Lung (tissue), 12 donors: ENCODE results near the gene CIAO2B. TPM values are rescaled to one million over a fixed set of nuclear protein-coding genes. Genes with fewer than 3 reads are reported as not detected.
A peak's percentile ranks its signal among the peaks of the same experiment; 100 is the strongest.

Experiments
- ATAC-seq: fragments of 200-7000 bp; cut with Tn5 transposase; one replicate; pipeline ENCODE4 v1.9.1; 2020; ENCODE audit warnings: moderate number of reproducible peaks; ENCODE audit not compliant: insufficient read depth, low FRiP score
- DNase-seq, 3 donors: peaks; one replicate each; pipeline ENCODE4 v3.0.0-alpha.2; 2013 to 2017
- H3K27ac ChIP-seq, 2 donors: one replicate each; pipeline ENCODE4 v1.5.1; 2013; ENCODE audit warnings: mild to moderate bottlenecking in 2 of 2, moderate library complexity in 2 of 2, control low read depth in 1 of 2, inconsistent platforms in 1 of 2, low read depth in 1 of 2, low read length in 1 of 2
- H3K27me3 ChIP-seq, 3 donors: one replicate each; pipeline ENCODE4 v1.5.1; 2013; ENCODE audit warnings: low read length in 2 of 3; ENCODE audit not compliant: control insufficient read depth in 3 of 3, insufficient read depth in 3 of 3
- H3K36me3 ChIP-seq, 4 donors: one replicate each; pipeline ENCODE4 v1.5.1; 2013; ENCODE audit warnings: low read length in 4 of 4, mild to moderate bottlenecking in 1 of 4, moderate library complexity in 1 of 4; ENCODE audit not compliant: control insufficient read depth in 4 of 4, insufficient read depth in 4 of 4
- H3K4me1 ChIP-seq, 5 donors: one replicate each; pipeline ENCODE4 v1.5.1; 2013; ENCODE audit warnings: low read length in 5 of 5, mild to moderate bottlenecking in 2 of 5, moderate library complexity in 1 of 5; ENCODE audit not compliant: control insufficient read depth in 5 of 5, insufficient read depth in 5 of 5
- H3K4me3 ChIP-seq: one replicate; pipeline ENCODE4 v1.5.1; 2013; ENCODE audit warnings: mild to moderate bottlenecking, control low read depth, moderate library complexity
- H3K9ac ChIP-seq, 2 donors: one replicate each; pipeline ENCODE4 v1.5.1; 2013; ENCODE audit warnings: low read length in 2 of 2, control low read depth in 1 of 2; ENCODE audit not compliant: insufficient read depth in 1 of 2
- H3K9me3 ChIP-seq, 4 donors: one replicate each; pipeline ENCODE4 v1.5.1; 2013; ENCODE audit warnings: low read length in 3 of 4, mild to moderate bottlenecking in 1 of 4, moderate library complexity in 1 of 4; ENCODE audit not compliant: control insufficient read depth in 4 of 4, insufficient read depth in 3 of 4
- WGBS, 2 donors: extraction: QIAGEN DNeasy Blood & Tissue Kit; methylation state at CpG; one replicate each; pipeline ENCODE4 v1.1.7; 2013; 5-methylcytosine and 5-hydroxymethylcytosine counted together
- polyA plus RNA-seq, 2 donors: library from polyadenylated mRNA; stranded (reverse); fragments of 200-250 nt; gene quantifications; one replicate each; pipeline ENCODE4 v1.2.1, GENCODE V29; 2013
- total RNA-seq, 2 donors: library from RNA; depleted of rRNA in 1 of 2; stranded (reverse); fragments of >200 nt in 1 of 2; gene quantifications; one replicate each; pipeline ENCODE4 v1.2.1, GENCODE V29; 2014 to 2021
- TF ChIP-seq, protein P1 (sequence below): IDR thresholded peaks from 2 replicates; pipeline ENCODE4 v1.5.1; 2012; ENCODE audit warnings: mild to moderate bottlenecking; ENCODE audit errors: control extremely low read depth, extremely low read depth
- donor health status: control.
- donor health status: control.
- donor health status: Bipolar disorder and iron deficiency.
- donor health status: healthy.
- donor health status: DM: yes; HTN: yes; CAD: no.

The CIAO2B gene
- total and polyA plus RNA-seq, 4 donors = 48.8 to 257 (median 159) TPM

DNA sequence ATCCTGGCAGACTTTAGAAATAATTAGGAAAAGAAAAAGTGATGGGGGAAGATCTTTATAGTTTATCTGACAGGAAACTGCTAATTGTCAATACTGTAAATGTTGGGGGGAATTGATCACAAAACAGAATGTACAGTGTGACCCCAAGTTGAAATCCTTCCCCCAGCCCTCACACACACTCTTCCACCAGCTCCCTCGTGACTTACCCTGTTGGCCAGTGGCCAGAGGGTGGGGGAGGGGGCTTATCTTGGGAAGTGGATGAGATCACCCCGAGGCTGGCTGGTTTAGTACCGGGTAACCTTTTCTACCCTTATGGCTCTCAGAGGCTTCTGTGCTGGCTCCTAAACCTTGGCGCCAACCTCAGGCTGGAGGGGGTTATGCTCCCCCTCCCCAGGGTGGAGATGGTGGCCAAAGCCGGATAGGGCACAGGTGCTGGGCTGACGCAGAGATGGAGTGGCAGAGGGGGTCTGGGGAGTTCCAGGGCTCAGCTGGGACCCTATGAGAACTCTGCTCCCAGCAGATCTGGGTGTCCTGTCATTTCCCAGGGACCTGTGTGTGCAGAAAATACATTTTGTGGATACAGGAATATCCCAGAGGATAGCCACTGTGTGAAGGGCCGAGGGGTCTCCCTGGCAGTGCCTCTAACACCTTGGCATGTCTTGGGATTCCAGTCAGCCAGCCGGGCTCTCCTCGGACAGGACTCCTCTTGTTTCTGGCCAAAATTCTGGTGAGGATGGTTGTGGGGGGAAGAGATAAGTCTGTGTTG lies 34.1 kb downstream of the CIAO2B start:
- ATAC-seq = no peak
- peaks cover 0 to 57% (median 30%) of the 10 kb centered on the region in 5 donors for H3K4me1 ChIP-seq
- 33 to 44% methylated on average over 9 of the region's 9 CpGs for whole genome bisulfite sequencing, 2 donors
- peak; percentile 92 to 95 (median 94) for DNase-seq
- H3K36me3 ChIP-seq = no peaks in the 10 kb centered on the region
- H3K27ac ChIP-seq = peak overlapping the region; percentile 88 to 89
- no peaks in the 10 kb centered on the region for H3K9me3 ChIP-seq
- H3K9ac ChIP-seq = peak overlapping the region in 1 of 2 donors; percentile 67
- no peaks in the 10 kb centered on the region for H3K27me3 ChIP-seq
- TF ChIP-seq, protein P1, sequence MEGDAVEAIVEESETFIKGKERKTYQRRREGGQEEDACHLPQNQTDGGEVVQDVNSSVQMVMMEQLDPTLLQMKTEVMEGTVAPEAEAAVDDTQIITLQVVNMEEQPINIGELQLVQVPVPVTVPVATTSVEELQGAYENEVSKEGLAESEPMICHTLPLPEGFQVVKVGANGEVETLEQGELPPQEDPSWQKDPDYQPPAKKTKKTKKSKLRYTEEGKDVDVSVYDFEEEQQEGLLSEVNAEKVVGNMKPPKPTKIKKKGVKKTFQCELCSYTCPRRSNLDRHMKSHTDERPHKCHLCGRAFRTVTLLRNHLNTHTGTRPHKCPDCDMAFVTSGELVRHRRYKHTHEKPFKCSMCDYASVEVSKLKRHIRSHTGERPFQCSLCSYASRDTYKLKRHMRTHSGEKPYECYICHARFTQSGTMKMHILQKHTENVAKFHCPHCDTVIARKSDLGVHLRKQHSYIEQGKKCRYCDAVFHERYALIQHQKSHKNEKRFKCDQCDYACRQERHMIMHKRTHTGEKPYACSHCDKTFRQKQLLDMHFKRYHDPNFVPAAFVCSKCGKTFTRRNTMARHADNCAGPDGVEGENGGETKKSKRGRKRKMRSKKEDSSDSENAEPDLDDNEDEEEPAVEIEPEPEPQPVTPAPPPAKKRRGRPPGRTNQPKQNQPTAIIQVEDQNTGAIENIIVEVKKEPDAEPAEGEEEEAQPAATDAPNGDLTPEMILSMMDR = no peak
- H3K4me3 ChIP-seq = no peak overlapping the region

DNA sequence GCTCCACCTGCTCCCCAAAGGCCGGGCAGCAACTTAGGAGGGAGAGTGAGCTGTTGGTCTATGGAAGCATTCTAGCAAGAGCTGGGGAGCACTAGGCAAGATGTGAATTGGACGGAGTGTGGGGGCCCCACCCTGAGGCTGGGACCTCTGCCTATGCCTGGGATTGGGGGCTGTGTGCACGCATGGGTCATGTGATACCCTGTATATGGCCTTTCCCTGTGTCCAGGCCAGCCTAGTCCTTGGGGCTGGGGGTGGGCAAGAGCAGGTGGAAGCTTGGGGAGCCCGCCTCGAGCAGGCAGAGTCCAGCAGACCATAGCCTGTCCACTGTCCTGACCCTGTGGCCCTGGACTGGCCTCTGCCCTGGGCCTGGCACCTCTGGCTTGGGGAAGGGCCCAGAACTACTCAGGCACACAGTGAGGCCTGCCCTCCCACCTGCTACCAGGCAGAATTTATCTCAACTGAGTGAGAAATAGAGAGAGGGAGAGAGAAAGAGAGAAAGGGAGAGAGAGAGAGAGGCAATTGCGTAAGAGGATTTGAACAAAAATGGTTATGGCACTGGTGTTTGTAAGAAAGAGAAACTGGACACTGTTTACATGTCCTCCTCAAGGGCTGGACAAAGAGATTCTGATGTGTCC lies 34.8 kb downstream of the CIAO2B start:
- TF ChIP-seq, protein P1 = no peak
- peak; percentile 11 to 86 (median 36) for DNase-seq
- Histone ChIP-seq H3K4me3 (no peak overlapping the region), H3K36me3 (no peaks in the 10 kb centered on the region), H3K4me1 (peaks cover 0 to 50% (median 23%) of the 10 kb centered on the region in 5 donors), H3K9me3 (no peaks in the 10 kb centered on the region), H3K27me3 (no peaks in the 10 kb centered on the region), H3K9ac (peak overlapping the region in 1 of 2 donors; percentile 67), H3K27ac (peak overlapping the region; percentile 81 to 89)
- WGBS, 2 donors = 83 to 87% methylated on average over 6 of the region's 6 CpGs
- ATAC-seq = no peak

DNA sequence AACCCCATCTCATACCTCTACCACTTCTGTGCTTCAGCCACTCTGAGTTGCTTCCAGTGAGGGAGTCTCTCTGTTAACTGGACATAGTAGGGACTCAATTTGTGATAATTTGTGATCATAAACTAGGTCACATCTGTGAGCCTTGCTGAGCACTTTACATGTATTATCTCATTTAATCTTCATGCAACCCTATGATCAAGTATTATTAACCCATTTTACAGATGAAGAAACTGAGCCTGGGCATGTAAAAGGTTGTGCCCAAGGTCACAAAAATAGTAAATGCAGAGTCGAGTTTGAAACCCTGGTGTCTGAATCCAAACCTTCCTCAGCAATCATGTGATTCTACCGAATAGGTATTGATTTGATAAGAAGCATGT lies 35.3 kb downstream of the CIAO2B start:
- peak overlapping the region; percentile 81 to 89 for H3K27ac ChIP-seq
- DNase-seq (no peak), ATAC-seq (no peak)
- 87 to 90% methylated on average over 2 of the region's 2 CpGs for WGBS, 2 donors
- no peaks in the 10 kb centered on the region for H3K27me3 ChIP-seq
- H3K9me3 ChIP-seq = no peaks in the 10 kb centered on the region
- no peak overlapping the region for H3K4me3 ChIP-seq
- TF ChIP-seq, protein P1 = no peak
- H3K9ac ChIP-seq = peak overlapping the region in 1 of 2 donors; percentile 67
- peaks cover 0 to 45% (median 20%) of the 10 kb centered on the region in 5 donors for H3K4me1 ChIP-seq
- no peaks in the 10 kb centered on the region for H3K36me3 ChIP-seq
